Inflammatory macrophage treated with lipopolysaccharide for 4 hours (primary cell): ENCODE measurements around the gene ZNF407.

Experiments used
- DNase-seq: peaks from one replicate; pipeline ENCODE4 v3.0.0-alpha.2; 2020

ZNF407 gene

GRCh38 chr18:74944676-74945075 lies 347.0 kb downstream of the ZNF407 start:
- DNase-seq: no peak

GRCh38 chr18:74945774-74946545 lies 348.3 kb downstream of the ZNF407 start:
- no peak for DNase-seq

- peak; percentile 65 for DNase-seq
Observed at GRCh38 chr18:74946646-74947375, 349.1 kb downstream of the ZNF407 start.

GRCh38 chr18:74947417-74947816 lies 349.7 kb downstream of the ZNF407 start:
- DNase-seq: no peak

GRCh38 chr18:74947875-74948274 lies 350.2 kb downstream of the ZNF407 start:
- DNase-seq: no peak

- no peak for DNase-seq
Observed at GRCh38 chr18:74949611-74950010, 351.9 kb downstream of the ZNF407 start.

GRCh38 chr18:74950479-74950878 lies 352.8 kb downstream of the ZNF407 start:
- no peak for DNase-seq

- peak; percentile 13 for DNase-seq
Observed at GRCh38 chr18:74951165-74951760, 353.6 kb downstream of the ZNF407 start.

GRCh38 chr18:74957588-74958224 lies 360.0 kb downstream of the ZNF407 start:
- DNase-seq: no peak

GRCh38 chr18:74959216-74959615 lies 361.5 kb downstream of the ZNF407 start:
- DNase-seq: no peak

- peak; percentile 19 for DNase-seq
Observed at GRCh38 chr18:74961596-74961995, 363.9 kb downstream of the ZNF407 start.

- peak; percentile 46 for DNase-seq
Observed at GRCh38 chr18:74963820-74964446, 366.3 kb downstream of the ZNF407 start.

- no peak for DNase-seq
Observed at GRCh38 chr18:74965682-74966081, 368.0 kb downstream of the ZNF407 start.

GRCh38 chr18:74967438-74967837 lies 369.8 kb downstream of the ZNF407 start:
- DNase-seq: no peak

GRCh38 chr18:74967979-74968378 lies 370.3 kb downstream of the ZNF407 start:
- DNase-seq: no peak

- peak; percentile 27 for DNase-seq
Observed at GRCh38 chr18:74971358-74971757, 373.7 kb downstream of the ZNF407 start.

- peak; percentile 74 for DNase-seq
Observed at GRCh38 chr18:74971776-74972175, 374.1 kb downstream of the ZNF407 start.

GRCh38 chr18:74972354-74972753 lies 374.7 kb downstream of the ZNF407 start:
- DNase-seq: no peak

GRCh38 chr18:74975001-74975400 lies 377.3 kb downstream of the ZNF407 start:
- DNase-seq: no peak

GRCh38 chr18:74976331-74976909 lies 378.8 kb downstream of the ZNF407 start:
- DNase-seq: no peak

- no peak for DNase-seq
Observed at GRCh38 chr18:74977041-74977440, 379.4 kb downstream of the ZNF407 start.

- no peak for DNase-seq
Observed at GRCh38 chr18:74980669-74981068, 383.0 kb downstream of the ZNF407 start.

- no peak for DNase-seq
Observed at GRCh38 chr18:74981476-74981875, 383.8 kb downstream of the ZNF407 start.
